Nephron progenitor cell (in vitro differentiated cells): Measurements from ENCODE around the gene IL21R.
"Not testable (repeated sequence)": the region's sequence is repeated elsewhere in the genome, so short reads cannot be mapped to it uniquely, and the experiment has no call there.

ENCODE experiments used
- DNase-seq: peaks from one replicate; pipeline ENCODE4 v3.0.0; 2021
- H3K27ac Mint-ChIP-seq: 2 replicates; pipeline ENCODE4 v1.8.0; 2021; ENCODE audit warnings: mild to moderate bottlenecking, moderate library complexity, mixed read lengths
- H3K27me3 Mint-ChIP-seq: 2 replicates; pipeline ENCODE4 v1.8.0; 2021; ENCODE audit warnings: mild to moderate bottlenecking, low read depth, mixed read lengths; ENCODE audit not compliant: poor library complexity
- H3K36me3 Mint-ChIP-seq: 2 replicates; pipeline ENCODE4 v1.8.0; 2021; ENCODE audit warnings: low read depth, mixed read lengths
- H3K4me1 Mint-ChIP-seq: 2 replicates; pipeline ENCODE4 v1.8.0; 2021; ENCODE audit warnings: mixed read lengths
- H3K4me3 Mint-ChIP-seq: 2 replicates; pipeline ENCODE4 v1.8.0; 2021; ENCODE audit warnings: mild to moderate bottlenecking, moderate library complexity, mixed read lengths
- H3K9me3 Mint-ChIP-seq: 2 replicates; pipeline ENCODE4 v1.8.0; 2021; ENCODE audit warnings: mild to moderate bottlenecking, moderate library complexity, mixed read lengths
- CTCF ChIP-seq: fragments of 200-600 bp; sonication (generic); IDR thresholded peaks from 2 replicates; pipeline ENCODE4 v1.5.0; 2021; ENCODE audit warnings: antibody characterized with exemption

IL21R gene

GRCh38 chr16:27450196-27450549 is 48.2 kb downstream of the IL21R start:
- Mint-ChIP-seq H3K27ac (no peak overlapping the region), H3K27me3 (peaks cover 2% of the 10 kb centered on the region), H3K9me3 (peaks cover 25% of the 10 kb centered on the region), H3K4me1 (peaks cover 39% of the 10 kb centered on the region), H3K36me3 (no peaks in the 10 kb centered on the region), H3K4me3 (no peak overlapping the region)
- no peak for TF ChIP-seq CTCF
- DNase-seq, result no peak

GRCh38 chr16:27452569-27453493 is 50.9 kb downstream of the IL21R start:
- Mint-ChIP-seq H3K27me3 (peaks cover 2% of the 10 kb centered on the region), H3K36me3 (no peaks in the 10 kb centered on the region), H3K4me3 (no peak overlapping the region), H3K27ac (no peak overlapping the region), H3K4me1 (peaks cover 56% of the 10 kb centered on the region), H3K9me3 (peaks cover 7% of the 10 kb centered on the region)
- TF ChIP-seq CTCF, result no peak
- DNase-seq, result no peak

GRCh38 chr16:27453494-27453825 is 51.5 kb downstream of the IL21R start:
- Mint-ChIP-seq H3K4me1 (peaks cover 56% of the 10 kb centered on the region), H3K9me3 (peaks cover 4% of the 10 kb centered on the region), H3K27me3 (peaks cover 5% of the 10 kb centered on the region), H3K4me3 (no peak overlapping the region), H3K27ac (no peak overlapping the region), H3K36me3 (peaks cover 3% of the 10 kb centered on the region)
- TF ChIP-seq CTCF, result no peak
- DNase-seq, result no peak

GRCh38 chr16:27455700-27456099 is 53.7 kb downstream of the IL21R start:
- Mint-ChIP-seq H3K27me3 (peaks cover 8% of the 10 kb centered on the region), H3K4me1 (peaks cover 45% of the 10 kb centered on the region), H3K4me3 (no peak overlapping the region), H3K27ac (no peak overlapping the region), H3K9me3 (peaks cover 4% of the 10 kb centered on the region), H3K36me3 (peaks cover 17% of the 10 kb centered on the region)
- no peak for DNase-seq
- no peak for TF ChIP-seq CTCF

- not testable (repeated sequence) for DNase-seq, H3K27me3 Mint-ChIP-seq, H3K9me3 Mint-ChIP-seq, H3K4me3 Mint-ChIP-seq, H3K27ac Mint-ChIP-seq
- Mint-ChIP-seq H3K36me3 (peaks cover 17% of the 10 kb centered on the region), H3K4me1 (peaks cover 47% of the 10 kb centered on the region)
These were observed 55.6 kb downstream of the IL21R start for GRCh38 chr16:27457605-27457900.

- no peak overlapping the region for H3K4me3 Mint-ChIP-seq
- no peak for DNase-seq
- TF ChIP-seq CTCF, result no peak
- no peak overlapping the region for H3K27ac Mint-ChIP-seq
- peaks cover under 1% of the 10 kb centered on the region for H3K9me3 Mint-ChIP-seq
- H3K4me1 Mint-ChIP-seq, result peaks cover 45% of the 10 kb centered on the region
- peaks cover 5% of the 10 kb centered on the region for H3K27me3 Mint-ChIP-seq
- peaks cover 18% of the 10 kb centered on the region for H3K36me3 Mint-ChIP-seq
These were observed 56.3 kb downstream of the IL21R start for GRCh38 chr16:27458258-27458657.
